GM21526 (cell line): Measurements from ENCODE around the gene TAAR9.
"Not testable (repeated sequence)": the region's sequence is repeated elsewhere in the genome, so short reads cannot be mapped to it uniquely, and the experiment has no call there.

Source experiments
- ATAC-seq: cut with Tn5 transposase; IDR thresholded peaks from one replicate; pipeline ENCODE4 v1.9.1; 2021; ENCODE audit warnings: moderate library complexity; ENCODE audit not compliant: unreplicated experiment, low FRiP score

TAAR9 gene

DNA sequence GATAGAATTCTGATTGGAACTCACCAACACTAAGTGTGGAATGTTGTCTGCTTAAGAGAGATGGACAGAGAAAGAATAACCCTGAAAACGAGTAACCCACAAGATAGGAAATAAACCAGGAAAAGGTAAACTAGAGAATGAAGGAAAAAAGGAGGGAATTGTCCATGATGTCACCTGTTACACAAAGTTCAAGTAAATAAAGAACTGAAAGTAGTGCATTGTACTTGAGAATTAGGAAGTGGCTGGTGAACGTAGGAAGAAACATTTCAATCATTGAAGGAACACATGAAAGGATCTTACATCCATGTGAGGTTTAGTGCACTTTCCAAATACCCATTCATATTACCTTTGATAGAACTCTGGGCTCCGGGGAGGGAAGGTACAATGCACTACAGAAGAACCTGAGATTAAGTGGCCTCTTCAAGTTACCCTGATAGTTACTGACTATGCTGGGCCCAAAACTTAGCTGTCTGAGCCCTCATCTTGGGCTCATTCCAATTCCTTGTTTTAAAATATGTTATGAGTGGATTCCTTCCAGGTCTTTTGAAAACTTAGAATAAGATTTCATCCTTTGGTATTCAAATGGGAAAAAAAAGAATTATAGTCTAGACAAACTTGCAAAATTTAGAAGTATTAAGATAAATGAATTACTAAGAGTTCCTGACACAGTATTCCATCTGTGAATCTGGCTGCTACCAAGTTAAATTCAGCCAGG lies 24.1 kb upstream of the TAAR9 start:
- no peak for ATAC-seq

DNA sequence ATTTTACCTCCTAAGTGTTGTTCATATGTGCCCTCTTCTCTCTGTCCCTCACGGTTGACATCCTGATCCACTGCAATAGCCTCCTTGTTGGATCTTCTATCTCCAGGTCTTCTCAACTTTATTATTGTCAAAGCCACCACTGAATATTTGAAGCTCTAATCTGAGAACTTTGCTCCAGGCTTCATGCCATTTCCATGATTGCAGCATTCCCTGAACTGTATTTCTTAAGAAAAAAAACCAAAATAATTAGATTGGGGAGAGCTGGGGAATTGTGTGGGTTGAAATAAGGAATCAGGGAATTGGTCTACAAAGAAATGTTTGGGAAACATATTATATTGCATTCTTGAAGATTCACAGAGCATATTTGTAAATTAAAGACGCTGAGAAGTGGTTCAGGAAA lies 22.7 kb upstream of the TAAR9 start:
- no peak for ATAC-seq

DNA sequence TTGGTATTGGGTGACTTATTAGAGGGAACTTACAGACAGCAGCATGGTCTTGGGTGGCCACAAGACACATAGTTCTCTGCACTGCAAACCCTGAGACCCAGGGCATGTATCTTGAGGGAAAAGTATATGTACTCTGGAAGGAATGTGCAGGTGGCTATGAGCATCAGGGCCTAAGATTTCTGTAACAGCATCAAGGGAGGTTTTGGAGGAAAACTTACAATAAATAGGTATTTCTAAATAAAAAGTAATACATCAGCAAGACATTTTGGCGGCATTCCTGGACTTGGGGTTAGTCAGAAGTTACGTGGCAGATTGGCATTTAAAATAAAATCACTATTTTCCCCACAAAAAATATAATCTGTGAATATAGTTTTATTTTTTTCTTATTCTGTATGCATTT lies 17.1 kb upstream of the TAAR9 start:
- ATAC-seq: no peak

DNA sequence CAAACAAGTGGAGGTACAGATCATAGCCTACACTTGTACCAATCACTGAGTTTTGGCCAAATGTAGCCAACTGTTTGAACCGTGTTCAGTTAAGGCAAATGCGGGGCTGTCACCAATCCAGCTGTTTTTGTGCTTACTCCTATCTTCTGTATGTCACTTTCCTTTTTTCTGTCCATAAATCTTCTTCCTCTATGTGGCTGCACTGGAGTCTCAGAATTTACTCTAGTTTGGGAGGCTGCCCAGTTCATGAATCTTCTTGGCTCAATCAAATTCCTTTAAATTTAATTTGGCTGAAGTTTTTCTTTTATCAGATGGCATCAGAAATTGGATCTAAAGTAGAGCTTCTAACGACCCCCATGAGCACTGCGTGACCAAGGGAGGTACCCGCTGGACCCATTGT lies 13.4 kb upstream of the TAAR9 start:
- ATAC-seq: no peak

DNA sequence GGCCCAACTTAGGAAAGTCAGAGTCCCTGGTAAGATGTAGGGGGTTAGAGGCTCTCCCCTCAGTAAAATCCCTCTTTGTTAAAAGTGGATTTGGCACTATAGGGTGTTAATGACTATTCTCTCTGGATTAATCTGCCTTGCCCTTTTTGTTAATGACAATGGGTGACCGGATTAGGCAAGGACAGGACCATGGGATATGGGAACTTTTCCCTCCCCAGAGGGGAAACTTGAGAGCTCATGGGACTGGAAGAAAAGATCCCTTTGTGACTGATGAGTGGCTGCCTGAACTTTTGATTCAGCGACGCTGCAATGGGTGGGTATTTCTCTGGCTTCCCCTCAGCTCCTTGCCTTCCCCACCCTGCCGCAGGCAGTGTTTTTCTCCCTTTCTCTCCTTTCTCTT lies 12.2 kb upstream of the TAAR9 start:
- ATAC-seq: no peak

DNA sequence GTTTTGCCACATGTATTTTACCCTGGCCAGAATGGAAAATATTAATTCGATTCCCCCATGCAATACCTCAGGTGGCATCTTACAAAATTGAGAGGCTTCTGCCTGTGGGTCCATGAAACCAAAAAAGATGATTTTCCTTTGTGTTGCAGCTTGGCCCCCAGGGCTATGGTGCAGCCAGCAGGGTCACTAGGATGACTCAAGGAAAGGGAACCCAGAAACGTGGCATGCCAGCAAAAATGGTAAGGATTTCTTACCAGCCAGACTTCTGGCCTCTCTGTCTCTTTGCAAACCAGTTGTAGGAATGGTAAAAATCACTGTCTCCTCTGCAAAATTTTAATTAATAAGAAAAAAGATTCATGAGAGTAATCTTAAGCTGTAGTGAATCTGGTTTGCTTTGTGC lies 11.6 kb upstream of the TAAR9 start:
- ATAC-seq: no peak

DNA sequence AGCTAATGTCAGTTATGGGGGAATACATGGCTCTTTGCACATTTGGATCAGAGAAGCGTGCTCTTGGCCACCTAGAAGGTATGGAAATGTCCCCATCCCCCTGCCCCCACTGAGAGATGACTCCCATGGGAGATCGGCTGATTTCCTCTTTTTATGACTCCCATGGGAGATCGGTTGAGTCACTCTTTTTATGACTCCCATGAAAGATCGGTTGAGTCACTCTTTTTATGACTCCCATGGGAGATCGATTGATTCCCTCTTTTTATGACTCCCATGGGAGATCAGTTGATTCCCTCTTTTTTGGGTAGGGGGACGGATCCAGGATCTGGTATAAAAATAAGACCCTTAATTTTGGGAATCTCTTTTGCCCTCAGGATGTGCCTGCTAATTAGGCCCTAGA lies 10.3 kb upstream of the TAAR9 start:
- ATAC-seq: no peak

DNA sequence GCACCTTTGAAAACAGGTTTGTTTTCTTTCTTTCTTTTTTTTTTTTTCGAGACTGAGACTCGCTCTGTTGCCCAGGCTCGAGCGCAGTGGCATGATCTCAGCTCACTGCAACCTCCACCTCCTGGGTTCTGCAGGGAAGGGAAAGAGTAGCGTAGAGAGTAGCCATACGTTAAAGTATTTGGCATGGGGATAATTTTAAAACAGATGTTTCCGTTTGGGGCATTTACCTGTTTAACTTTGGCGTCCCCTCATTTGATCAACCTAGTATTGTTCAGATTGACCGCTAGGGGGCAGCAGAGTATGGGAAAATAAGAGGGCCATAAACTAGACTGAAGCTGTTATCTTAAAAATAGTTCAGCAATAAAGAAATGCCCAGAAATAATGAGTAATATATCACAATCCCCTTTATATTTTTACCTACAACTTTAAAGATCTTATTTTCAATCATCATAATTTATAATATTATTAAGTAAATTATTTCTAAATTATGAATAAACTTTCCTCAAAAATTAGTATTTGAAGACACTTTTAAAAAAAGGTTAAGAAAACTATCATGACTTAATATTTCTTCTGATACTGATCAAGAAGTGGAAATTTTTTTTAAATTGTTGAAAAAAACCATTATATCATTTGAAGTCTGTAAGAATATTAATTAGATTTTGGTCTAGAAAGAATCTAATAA lies 7.6 kb upstream of the TAAR9 start:
- ATAC-seq: peak; percentile 88

DNA sequence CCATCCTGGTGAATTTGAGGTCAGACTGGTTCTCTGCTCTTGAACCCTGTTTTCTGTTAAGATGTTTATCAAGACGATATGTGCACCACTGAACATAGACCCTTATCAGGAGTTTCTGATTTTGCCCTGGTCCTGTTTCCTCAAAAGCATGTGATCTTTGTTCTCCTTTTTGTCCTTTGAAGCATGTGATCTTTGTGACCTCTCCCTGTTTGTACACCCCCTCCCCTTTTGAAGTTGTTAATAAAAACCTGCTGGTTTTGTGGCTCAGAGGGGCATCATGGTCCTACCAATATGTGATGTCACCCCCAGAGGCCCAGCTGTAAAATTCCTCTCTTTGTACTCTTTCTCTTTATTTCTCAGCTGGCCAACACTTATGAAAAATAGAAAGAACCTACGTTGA lies 3.5 kb upstream of the TAAR9 start:
- not testable (repeated sequence) for ATAC-seq

DNA sequence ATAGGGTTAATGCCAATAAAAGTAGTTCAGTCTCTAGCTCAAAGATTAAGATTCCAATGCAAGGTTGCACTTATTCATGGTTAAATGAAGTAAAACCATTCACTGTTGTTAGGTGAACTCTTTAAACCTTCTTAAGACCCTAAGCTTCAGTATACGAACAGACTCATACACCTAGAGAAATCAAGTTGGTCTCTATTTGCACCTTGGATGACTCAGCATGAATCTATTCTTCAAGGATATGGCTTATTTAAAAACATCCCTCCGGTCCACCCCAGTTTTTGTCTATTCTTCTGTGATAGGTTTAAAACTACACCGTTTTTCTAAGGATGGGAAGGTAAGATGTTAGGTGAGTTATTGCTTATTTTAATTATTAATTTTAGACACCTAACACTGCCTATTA lies 932 bp upstream of the TAAR9 start:
- no peak for ATAC-seq

DNA sequence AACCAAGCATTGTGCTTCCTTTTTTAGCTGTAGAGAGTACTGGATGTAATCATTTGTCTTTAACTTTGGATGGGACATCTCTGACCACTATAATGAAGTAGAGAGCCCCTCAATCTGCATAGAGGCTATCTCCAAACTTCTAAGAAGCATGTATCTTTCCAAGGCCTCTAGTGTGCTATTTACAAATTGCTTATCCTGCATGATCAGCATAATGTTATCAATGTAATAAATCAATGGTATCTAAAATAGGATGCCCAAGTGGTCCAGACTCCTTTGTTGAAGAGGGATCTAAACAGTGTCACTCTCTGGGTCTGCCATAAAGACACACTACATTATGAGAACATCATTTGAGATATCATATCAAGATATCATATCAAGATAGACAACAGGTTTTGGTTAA lies 6.7 kb downstream of the TAAR9 start:
- ATAC-seq: no peak

DNA sequence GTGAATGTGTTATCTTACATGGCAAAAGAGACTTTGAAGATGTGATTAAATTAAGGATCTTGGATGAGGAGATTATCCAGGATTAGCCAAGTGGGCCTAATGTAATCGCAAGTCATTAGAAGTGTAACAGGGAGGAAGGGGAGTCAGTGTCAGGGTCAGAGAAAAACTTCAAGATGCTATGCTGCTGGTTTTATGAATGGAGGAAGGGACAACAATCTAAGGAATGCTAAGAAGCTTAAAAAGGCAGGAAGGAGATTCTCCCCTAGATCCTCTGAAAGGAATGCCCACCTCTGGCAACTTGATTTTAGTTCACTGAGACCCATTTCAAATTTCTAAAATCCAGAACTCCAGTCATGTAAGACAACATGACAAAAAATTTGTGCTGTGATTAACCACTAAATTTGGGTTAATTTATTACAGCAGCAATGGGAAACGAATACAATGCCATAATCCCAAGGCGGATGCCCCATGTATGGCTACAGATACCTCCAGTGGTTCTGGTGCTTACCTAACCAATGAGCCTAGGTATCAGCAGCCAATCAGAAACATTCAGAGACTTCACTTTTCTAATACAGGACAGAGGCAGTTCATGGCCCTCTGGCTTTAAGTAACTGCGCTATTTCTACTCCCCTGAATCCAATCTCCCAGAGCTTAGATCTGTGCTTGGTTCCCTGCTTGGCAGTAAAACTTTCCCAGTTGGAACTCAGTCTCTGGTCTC lies 10.8 kb downstream of the TAAR9 start:
- no peak for ATAC-seq

DNA sequence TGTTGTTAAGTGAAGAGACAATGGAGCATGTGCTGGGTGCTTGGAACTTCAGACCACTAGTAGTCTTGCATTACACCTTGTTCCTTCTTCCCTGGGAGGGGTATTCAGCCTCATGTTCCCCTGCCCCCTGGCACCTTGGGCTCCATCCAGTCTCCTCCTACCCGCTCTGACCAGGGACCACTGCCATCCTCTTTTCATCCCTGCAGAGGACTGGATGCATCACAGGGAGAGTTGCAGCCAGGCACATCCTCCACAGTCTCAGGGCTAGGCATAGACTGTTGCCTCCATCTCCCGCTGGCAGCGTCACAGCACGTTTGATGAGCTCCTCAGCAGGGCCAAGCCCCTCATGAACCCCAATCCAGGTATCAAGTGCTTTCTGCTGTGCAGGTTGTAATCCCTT lies 13.1 kb downstream of the TAAR9 start:
- no peak for ATAC-seq

DNA sequence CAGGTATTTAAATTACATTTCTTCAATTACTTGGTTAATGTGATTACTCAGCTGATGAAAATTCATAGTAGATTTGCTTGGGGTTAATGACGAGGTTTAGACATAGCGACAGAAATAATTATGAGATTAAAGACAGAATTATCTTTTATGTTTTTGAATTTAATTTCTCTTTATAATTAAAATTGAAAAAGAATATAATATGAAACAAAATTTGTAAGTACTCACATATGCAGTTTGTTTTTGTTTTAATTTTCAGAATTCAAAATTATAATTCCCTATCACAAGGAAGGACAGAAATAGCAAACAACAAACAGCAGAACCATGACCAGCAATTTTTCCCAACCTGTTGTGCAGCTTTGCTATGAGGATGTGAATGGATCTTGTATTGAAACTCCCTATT lies 14.3 kb downstream of the TAAR9 start, which contains the start of gene TAAR8:
TSS of gene TAAR8 (plus strand) at position 301 of the 400 bp plus-strand sequence. CDS start at position 322, 21 bp downstream.
- ATAC-seq: no peak

DNA sequence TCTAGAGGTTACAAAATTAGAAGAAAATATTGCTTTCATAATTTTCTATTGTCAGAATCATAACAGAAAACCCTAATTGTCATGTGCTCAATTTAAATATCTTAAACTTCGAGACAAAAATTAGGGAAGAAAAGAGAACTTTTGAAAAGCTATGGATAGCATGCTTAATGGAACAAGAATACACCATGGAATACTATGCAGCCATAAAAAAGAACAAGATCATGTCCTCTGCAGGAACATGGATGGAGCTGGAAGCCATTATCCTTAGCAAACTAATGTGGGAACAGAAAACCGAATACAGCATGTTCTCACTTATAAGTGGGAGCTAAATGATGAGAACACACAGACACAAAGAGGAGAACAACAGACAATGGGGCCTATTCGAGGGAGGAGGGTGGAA lies 22.0 kb downstream of the TAAR9 start:
- ATAC-seq: not testable (repeated sequence)

DNA sequence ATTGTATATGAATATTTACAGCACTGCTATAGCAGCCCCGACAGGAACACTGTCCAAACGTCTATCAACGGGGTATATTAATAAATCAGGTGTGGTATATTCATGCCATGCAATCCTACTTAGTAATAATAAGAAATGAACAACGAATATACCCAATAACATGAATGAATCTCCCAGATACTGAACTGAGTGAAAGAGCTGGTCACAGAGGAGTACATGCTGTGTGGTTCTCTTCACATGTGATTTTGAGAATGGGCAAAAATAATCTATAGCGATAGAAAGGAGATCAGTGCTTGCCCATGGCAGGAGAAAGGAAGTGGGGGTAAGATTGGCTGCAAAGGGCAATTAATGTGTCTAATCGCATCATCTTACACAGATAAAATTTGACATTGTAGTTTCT lies 28.3 kb downstream of the TAAR9 start:
- ATAC-seq: no peak

DNA sequence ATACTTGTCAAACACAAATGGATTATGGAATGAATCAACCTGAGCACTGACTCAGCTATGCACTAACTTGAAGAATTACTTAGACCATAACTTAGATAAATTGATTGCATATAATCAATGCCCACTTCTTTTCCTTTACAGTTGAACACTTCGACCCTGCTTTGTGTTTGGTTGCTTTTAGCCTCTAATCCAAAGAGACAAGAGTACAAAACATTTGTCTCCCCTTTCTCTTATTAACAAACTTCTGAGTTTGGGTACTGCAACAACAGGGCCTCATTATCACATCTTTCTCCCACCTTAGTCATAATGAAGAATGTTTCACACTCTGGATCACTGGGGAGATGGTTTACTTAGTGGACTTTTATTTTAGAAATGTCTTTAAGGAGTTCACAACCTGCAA lies 29.5 kb downstream of the TAAR9 start:
- no peak for ATAC-seq

DNA sequence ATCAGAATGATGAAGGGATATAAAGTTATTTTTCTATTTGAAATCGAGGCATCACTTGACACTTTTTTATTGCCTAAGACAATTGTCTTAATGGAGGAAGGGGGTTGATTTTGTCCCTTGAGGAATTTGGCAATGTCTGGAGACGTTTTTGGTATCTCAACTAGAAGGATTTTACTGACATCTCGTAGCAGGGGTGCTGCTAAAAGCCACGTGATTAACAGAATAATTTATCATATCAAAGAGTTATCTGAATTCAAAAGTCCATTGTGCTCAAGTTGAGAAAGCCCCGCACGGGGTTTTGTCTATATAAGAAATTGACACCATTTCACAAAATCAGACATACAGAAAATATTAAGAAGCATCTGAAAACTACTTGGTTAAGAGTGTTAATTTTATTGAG lies 30.5 kb downstream of the TAAR9 start:
- no peak for ATAC-seq

DNA sequence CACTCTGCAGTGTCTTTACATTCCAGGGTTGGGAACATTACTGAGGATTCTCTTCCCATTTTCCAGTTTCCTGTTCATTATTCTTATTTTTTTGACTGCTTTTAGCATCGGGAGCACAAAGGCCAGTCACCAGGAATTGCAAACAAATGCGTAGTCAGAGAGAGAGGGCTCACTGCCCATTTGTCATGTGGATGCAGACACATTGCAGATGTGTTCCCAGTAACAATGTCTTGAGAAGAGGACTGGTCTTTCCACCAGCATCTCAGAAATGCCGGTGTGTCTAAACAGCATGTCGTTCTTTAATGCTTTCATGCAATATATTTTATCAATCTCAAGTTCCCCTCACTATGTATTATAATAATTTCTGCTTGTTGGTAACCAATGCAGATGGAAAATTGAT lies 31.1 kb downstream of the TAAR9 start:
- no peak for ATAC-seq

DNA sequence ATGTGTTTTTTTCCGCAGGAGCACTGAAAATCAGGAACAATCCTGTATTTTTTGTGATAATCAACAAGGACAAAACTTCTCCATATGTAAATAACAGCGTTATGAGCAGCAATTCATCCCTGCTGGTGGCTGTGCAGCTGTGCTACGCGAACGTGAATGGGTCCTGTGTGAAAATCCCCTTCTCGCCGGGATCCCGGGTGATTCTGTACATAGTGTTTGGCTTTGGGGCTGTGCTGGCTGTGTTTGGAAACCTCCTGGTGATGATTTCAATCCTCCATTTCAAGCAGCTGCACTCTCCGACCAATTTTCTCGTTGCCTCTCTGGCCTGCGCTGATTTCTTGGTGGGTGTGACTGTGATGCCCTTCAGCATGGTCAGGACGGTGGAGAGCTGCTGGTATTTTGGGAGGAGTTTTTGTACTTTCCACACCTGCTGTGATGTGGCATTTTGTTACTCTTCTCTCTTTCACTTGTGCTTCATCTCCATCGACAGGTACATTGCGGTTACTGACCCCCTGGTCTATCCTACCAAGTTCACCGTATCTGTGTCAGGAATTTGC lies 32.2 kb downstream of the TAAR9 start, which contains the start of gene TAAR6:
TSS of gene TAAR6 (plus strand) at position 102 of the 557 bp plus-strand sequence. CDS start at position 102, 0 bp downstream.
- ATAC-seq: no peak

DNA sequence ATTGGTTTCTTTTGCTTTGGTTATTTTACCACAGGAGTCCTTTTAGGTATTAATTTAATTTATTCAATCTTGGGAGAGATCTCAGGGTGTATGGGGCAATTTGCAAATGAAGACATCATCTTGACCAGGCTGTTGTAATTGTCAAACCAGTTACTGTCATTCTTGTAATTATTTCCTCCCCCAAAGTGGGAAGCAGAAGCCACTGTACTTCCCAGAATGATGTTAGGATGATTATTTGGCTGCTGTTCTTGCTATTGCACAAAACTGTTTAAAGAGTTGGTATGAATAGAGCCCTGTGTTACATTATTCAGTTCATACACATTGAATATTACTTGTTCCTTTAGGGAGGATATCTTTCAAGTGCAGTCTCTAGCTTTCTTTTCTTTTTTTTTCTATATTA lies 33.7 kb downstream of the TAAR9 start:
- ATAC-seq: no peak
